Peyer's patch (tissue), 4 donors: Measurements from ENCODE around the gene GMPS. TPM values are rescaled to one million over a fixed set of nuclear protein-coding genes. Genes with fewer than 3 reads are reported as not detected.

Experiments
- DNase-seq, 3 donors: peaks; one replicate each; pipeline ENCODE4 v3.0.0-alpha.2; 2017 to 2019
- H3K27ac ChIP-seq, 4 donors: fragments of 200-600 bp; sonication (generic); one replicate each; pipeline ENCODE4 v1.5.1; 2016 to 2019
- H3K27me3 ChIP-seq, 2 donors: fragments of 200-600 bp; sonication (generic); one replicate each; pipeline ENCODE4 v1.5.1; 2019
- H3K36me3 ChIP-seq, 3 donors: fragments of 200-600 bp; sonication (generic); one replicate each; pipeline ENCODE4 v1.5.1; 2016 to 2019
- H3K4me1 ChIP-seq, 4 donors: fragments of 200-600 bp; sonication (generic); one replicate each; pipeline ENCODE4 v1.5.1; 2016 to 2019
- H3K4me3 ChIP-seq, 4 donors: fragments of 200-600 bp; sonication (generic); 1 replicate in 3 of 4; 2 replicates in 1 of 4; pipeline ENCODE4 v1.5.1; 2016 to 2019; ENCODE audit warnings: mild to moderate bottlenecking in 1 of 4
- H3K9me3 ChIP-seq, 4 donors: fragments of 200-600 bp; sonication (generic); one replicate each; pipeline ENCODE4 v1.5.1; 2016 to 2019; ENCODE audit warnings: mild to moderate bottlenecking in 1 of 4
- POLR2A ChIP-seq, 2 donors: fragments of 450-650 bp; IDR thresholded peaks; one replicate each; pipeline ENCODE4 v1.5.1; 2017; ENCODE audit warnings: antibody characterized with exemption in 2 of 2, mild to moderate bottlenecking in 2 of 2, moderate library complexity in 2 of 2
- total RNA-seq, 4 donors: library from RNA; depleted of rRNA; stranded (reverse); fragments of >200 nt; gene quantifications; one replicate each; pipeline ENCODE4 v1.1.0, GENCODE V29; 2016
- TF ChIP-seq, protein P1 (sequence below), 6 experiments: fragments of 450-650 bp in 4 of 6; fragments of 200-600 bp in 2 of 6; sonication (generic) in 1 of 6; IDR thresholded peaks; one replicate each; pipeline ENCODE4 v1.5.1; 2017 to 2019; ENCODE audit warnings: antibody characterized with exemption in 6 of 6, mild to moderate bottlenecking in 3 of 6, moderate library complexity in 1 of 6

The GMPS gene
- total RNA-seq, 4 donors from 2014 or later, result 12.9 to 72.6 (median 22.2) TPM

- Histone ChIP-seq H3K4me1 (no peaks in the 10 kb centered on the region), H3K9me3 (no peaks in the 10 kb centered on the region), H3K27ac (no peak overlapping the region), H3K4me3 (no peak overlapping the region), H3K36me3 (no peaks in the 10 kb centered on the region), H3K27me3 (no peaks in the 10 kb centered on the region)
- no peak for TF ChIP-seq POLR2A (IDR thresholded peaks at IDR 0.05)
- TF ChIP-seq, protein P1, sequence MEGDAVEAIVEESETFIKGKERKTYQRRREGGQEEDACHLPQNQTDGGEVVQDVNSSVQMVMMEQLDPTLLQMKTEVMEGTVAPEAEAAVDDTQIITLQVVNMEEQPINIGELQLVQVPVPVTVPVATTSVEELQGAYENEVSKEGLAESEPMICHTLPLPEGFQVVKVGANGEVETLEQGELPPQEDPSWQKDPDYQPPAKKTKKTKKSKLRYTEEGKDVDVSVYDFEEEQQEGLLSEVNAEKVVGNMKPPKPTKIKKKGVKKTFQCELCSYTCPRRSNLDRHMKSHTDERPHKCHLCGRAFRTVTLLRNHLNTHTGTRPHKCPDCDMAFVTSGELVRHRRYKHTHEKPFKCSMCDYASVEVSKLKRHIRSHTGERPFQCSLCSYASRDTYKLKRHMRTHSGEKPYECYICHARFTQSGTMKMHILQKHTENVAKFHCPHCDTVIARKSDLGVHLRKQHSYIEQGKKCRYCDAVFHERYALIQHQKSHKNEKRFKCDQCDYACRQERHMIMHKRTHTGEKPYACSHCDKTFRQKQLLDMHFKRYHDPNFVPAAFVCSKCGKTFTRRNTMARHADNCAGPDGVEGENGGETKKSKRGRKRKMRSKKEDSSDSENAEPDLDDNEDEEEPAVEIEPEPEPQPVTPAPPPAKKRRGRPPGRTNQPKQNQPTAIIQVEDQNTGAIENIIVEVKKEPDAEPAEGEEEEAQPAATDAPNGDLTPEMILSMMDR (IDR thresholded peaks at IDR 0.05), result no peak
- no peak for DNase-seq
These were observed 78.0 kb downstream of the GMPS start for GRCh38 chr3:155948476-155948875.

- Histone ChIP-seq H3K4me3 (no peak overlapping the region), H3K36me3 (no peaks in the 10 kb centered on the region), H3K9me3 (no peaks in the 10 kb centered on the region), H3K27ac (no peak overlapping the region), H3K4me1 (no peaks in the 10 kb centered on the region), H3K27me3 (no peaks in the 10 kb centered on the region)
- TF ChIP-seq POLR2A (IDR thresholded peaks at IDR 0.05), result no peak
- TF ChIP-seq, protein P1 (IDR thresholded peaks at IDR 0.05), result no peak
- DNase-seq, result no peak
These were observed 79.2 kb downstream of the GMPS start for GRCh38 chr3:155949453-155950217.

GRCh38 chr3:155956508-155957411, 86.3 kb downstream of the GMPS start:
- H3K4me3 ChIP-seq, result no peak overlapping the region
- no peaks in the 10 kb centered on the region for H3K4me1 ChIP-seq
- no peaks in the 10 kb centered on the region for H3K27me3 ChIP-seq
- H3K36me3 ChIP-seq, result no peaks in the 10 kb centered on the region
- TF ChIP-seq, protein P1 (IDR thresholded peaks at IDR 0.05), result no peak
- no peak for TF ChIP-seq POLR2A (IDR thresholded peaks at IDR 0.05)
- no peaks in the 10 kb centered on the region for H3K9me3 ChIP-seq
- H3K27ac ChIP-seq, result no peak overlapping the region
- DNase-seq, result no peak

- Histone ChIP-seq H3K27me3 (no peaks in the 10 kb centered on the region), H3K4me1 (no peaks in the 10 kb centered on the region), H3K4me3 (no peak overlapping the region), H3K27ac (no peak overlapping the region), H3K36me3 (no peaks in the 10 kb centered on the region), H3K9me3 (no peaks in the 10 kb centered on the region)
- DNase-seq, result no peak
- TF ChIP-seq POLR2A (IDR thresholded peaks at IDR 0.05), result no peak
- TF ChIP-seq, protein P1 (IDR thresholded peaks at IDR 0.05), result no peak
These were observed 87.0 kb downstream of the GMPS start for GRCh38 chr3:155957412-155957880.

GRCh38 chr3:155958676-155959075, 88.2 kb downstream of the GMPS start:
- no peak for DNase-seq
- TF ChIP-seq, protein P1 (IDR thresholded peaks at IDR 0.05), result no peak
- no peak for TF ChIP-seq POLR2A (IDR thresholded peaks at IDR 0.05)
- Histone ChIP-seq H3K27ac (no peak overlapping the region), H3K27me3 (no peaks in the 10 kb centered on the region), H3K4me1 (no peaks in the 10 kb centered on the region), H3K36me3 (no peaks in the 10 kb centered on the region), H3K4me3 (no peak overlapping the region), H3K9me3 (no peaks in the 10 kb centered on the region)
